ENCODE results near the gene CPEB3. TPM values are rescaled to one million over a fixed set of nuclear protein-coding genes. Genes with fewer than 3 reads are reported as not detected.

CPEB3 gene
- total and polyA plus RNA-seq, 9 of the 15 experiments (the other 6 are each of a cell fraction or from before 2014, with no cell fraction given): 0.15 to 1.2 (median 0.51) TPM

GRCh38 chr10:92110039-92110794 is 180.7 kb downstream of the CPEB3 start:
- CTCF ChIA-PET (ENCODE audit: low intra/inter-chr PET ratio): no interaction called here

More at GRCh38 chr10:92110039-92110794, 180.7 kb downstream of the CPEB3 start:
- POLR2A ChIA-PET: interaction anchor here (1.9 kb wide), 1 partner anchor 16 kb away, joined by 6 read pairs; no protein-coding TSS in a partner anchor
- FAIRE-seq (no peak), DNase-seq (ENCODE audit: extremely low read depth in 1 of 4, low spot score in 3 of 4) (peak in 2 of 4 experiments; percentile 8 to 13), ATAC-seq (peak; percentile 27; the same call in 1 of the 3 replicates)
- Histone ChIP-seq H3K4me1 (replicated peaks in 1 of 2; ENCODE audit: control insufficient read depth in 2 of 2, insufficient read depth in 2 of 2, low read length in 2 of 2) (peaks cover 0 to 15% of the 10 kb centered on the region in 2 experiments; a peak in 3 of 5 replicates), H3K9me1 (ENCODE audit: control insufficient read depth, insufficient read depth, low read length) (no peaks in the 10 kb centered on the region), H3K4me3 (no peak overlapping the region), H3K27me3 (ENCODE audit: control insufficient read depth in 2 of 2, insufficient read depth in 2 of 2, low read length in 2 of 2) (no peaks in the 10 kb centered on the region), H3K9me3 (replicated peaks; ENCODE audit: control insufficient read depth, insufficient read depth, low read depth, low read length) (no peaks in the 10 kb centered on the region), H3K79me2 (ENCODE audit: control insufficient read depth, insufficient read depth, low read length) (no peaks in the 10 kb centered on the region), H3K9ac (ENCODE audit: insufficient read depth in 1 of 2, low read depth in 2 of 2, low read length in 2 of 2) (no peak overlapping the region), H3K4me2 (ENCODE audit: insufficient read depth, low read length) (no peak overlapping the region), H4K20me1 (replicated peaks; ENCODE audit: control insufficient read depth, insufficient read depth, low read length) (no peaks in the 10 kb centered on the region), H2AFZ (ENCODE audit: low read depth, low read length) (no peak overlapping the region), H3K36me3 (ENCODE audit: control insufficient read depth, insufficient read depth, low read length) (no peaks in the 10 kb centered on the region), H3K27ac (ENCODE audit: extremely low read depth, low read depth, low read length) (no peak overlapping the region)
- intact Hi-C loops (cut with micrococcal nuclease) (no loop called here), in situ Hi-C loops (cut with MboI) (no loop called here)
- no peak for TF ChIP-seq ARID3A (IDR thresholded peaks at IDR 0.05; ENCODE audit: borderline replicate concordance, low read depth, low read length)
- no peak for TF ChIP-seq POU5F1 (IDR thresholded peaks at IDR 0.05; ENCODE audit: borderline replicate concordance, low read depth, low read length, partially characterized antibody)
- peak; percentile 72 for TF ChIP-seq ZBTB33 (CRISPR knock-in tag; IDR thresholded peaks at IDR 0.05)
- 0 out of 2 replicates have a peak, but pooled peaks have one; percentile 29 for TF ChIP-seq HMBOX1 (IDR thresholded peaks at IDR 0.05)
- peak; percentile 30; the same call in 1 of the 2 replicates for TF ChIP-seq FOSL1 (tag; conservative IDR thresholded peaks at IDR 0.05)
- TF ChIP-seq NR2C2 (CRISPR knock-in tag; IDR thresholded peaks at IDR 0.05): no peak
- peak; percentile 17; the same call in 1 of the 2 replicates for TF ChIP-seq NR2C2 (tag; IDR thresholded peaks at IDR 0.05)
- no peak for TF ChIP-seq SIX5 (IDR thresholded peaks at IDR 0.05; ENCODE audit: borderline replicate concordance in 1 of 2, insufficient read depth in 1 of 2, low read depth in 1 of 2, low read length in 2 of 2)
- no TSS peak for BruUV-seq (replicated peaks)
- WGBS (ENCODE audit: insufficient coverage, low coverage, missing lambda C conversion rate): 58% methylated on average over 6 of the region's 6 CpGs

Data from K562 (cell line).